DMS 273 (cell line): ENCODE measurements around the gene KIF24.
"Not testable (repeated sequence)": the region's sequence is repeated elsewhere in the genome, so short reads cannot be mapped to it uniquely, and the experiment has no call there.

Experiments
- DNase-seq: peaks from one replicate; lab custom pipeline; 2025; ENCODE audit not compliant: unreplicated experiment; lab: John Stamatoyannopoulos, UW

KIF24 gene

DNA sequence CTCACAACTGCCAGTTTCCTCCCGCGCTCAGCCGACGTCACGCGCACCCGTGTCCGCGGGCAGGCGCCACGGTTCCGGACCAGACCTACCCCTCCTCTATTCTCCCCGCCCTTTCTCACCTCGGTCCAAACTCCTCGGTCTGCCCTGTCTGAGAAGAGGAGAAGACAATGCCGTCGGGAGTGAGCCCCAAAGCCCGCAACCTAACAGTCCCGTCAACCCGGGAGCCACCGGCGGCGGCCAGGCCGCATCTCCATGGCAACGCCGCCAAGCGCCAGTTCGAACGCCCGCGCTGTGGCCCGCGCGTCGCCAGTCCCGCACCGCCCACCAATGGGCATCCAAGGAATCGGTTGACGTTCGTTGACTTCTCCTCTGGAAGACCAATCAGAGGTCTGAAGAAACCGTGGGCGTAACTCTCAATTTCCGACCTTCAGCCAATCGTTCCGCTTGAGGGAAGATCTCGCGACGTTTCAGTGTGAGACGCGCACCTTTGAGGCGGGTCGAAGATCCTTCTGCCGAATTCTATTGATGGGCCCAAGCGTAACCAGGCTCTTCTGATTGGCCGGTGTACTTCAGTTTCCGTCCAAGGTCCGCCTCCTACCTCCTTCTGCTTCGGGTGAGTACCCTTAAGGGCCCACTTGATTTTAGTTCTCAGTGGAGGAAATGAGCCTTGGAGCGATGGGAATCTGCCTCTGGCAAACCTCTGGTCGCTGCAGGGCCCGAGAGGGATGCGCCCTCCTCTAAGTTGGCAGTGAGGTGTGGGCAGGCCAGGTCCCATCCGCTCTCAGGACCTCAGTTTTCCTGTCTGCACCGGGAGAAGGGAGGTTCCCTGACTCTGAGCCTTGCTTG is at the start of gene KIF24, which contains the start of gene NUDT2:
TSS of gene KIF24 (minus strand) at position 282 of the 846 bp plus-strand sequence. CDS start 17,922 bp downstream, outside the sequence.
TSS of gene NUDT2 (plus strand) at position 583 of the 846 bp plus-strand sequence. CDS start 9,471 bp downstream, outside the sequence.
- peak; percentile 100 for DNase-seq

DNA sequence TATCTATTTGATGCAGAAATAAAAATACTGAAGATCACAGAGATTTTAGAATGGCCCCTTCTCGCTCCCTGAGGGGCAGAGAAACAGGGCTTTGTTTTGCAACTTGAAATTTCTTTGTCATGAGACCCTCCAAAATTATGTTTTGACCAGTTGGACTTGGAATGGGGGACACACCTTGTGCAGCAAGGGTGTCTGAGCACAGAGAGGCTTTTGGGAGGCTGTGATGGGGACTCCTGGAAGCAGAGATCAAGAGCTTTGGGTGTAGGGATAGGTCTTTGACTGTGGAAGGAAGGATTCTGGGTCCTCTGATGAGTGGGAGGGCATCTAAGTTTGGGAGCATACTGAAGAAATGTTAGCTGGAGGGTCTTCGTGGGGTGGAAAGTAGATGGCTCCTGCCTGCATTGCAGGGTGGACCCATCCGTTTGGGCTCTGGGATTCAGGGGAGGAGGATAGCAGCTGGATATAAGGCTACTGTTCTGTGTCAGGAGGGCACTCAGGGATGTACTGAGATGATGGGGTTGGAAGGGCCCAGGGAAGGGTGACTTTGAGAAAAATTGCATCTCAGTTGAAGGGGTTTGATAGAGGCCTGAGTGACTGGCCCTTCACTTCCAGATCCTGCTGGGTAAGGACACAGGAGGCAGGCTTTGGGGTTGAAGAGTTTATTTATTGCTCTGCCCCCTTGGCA is 49.5 kb upstream of the KIF24 start:
- DNase-seq, result no peak

GRCh38 chr9:34377404-34377746 is 48.3 kb upstream of the KIF24 start:
- DNase-seq, result no peak

DNA sequence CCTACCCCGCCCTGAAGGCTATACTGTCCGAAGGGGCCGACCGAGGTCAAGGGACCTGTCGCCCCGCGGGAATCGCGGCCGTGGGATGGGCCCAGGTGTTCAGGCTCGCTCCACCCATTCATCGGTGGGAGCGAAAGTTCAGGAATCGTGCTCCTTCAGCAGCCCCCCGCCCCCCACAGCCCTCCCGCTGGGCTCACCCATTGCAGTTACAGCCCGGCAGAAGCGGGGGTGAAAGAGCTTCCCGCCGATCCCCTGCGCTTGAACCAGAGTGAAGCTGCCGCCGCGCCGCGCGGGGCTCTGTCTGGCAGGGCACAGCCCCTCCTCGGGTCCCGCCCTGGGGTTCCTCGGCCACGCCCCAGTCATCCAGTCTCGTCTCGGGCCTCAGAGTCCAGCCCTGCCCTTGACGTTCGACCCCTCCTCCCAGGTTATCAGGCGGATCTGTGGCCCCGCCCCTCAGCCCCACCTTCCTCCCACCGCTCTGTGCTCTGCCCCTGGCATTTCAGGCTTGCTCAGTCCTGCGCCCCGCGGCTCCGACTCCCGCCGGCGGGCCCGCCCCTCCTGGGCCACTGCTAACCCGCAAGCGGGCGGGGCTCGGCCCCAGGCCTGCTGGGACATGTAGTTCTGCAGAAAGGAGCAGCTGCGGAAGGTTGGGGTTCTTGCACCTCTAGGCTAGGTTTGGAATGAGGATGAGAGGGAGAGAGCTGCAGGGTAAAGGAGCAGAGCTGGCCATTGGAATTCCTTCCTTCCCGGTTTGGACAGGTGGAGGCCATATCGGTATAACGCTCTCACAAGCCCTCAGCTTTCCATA is 47.7 kb upstream of the KIF24 start, which contains the start of gene MYORG:
TSS of gene MYORG (minus strand) at position 303 of the 808 bp plus-strand sequence. CDS start 3,955 bp downstream, outside the sequence.
- DNase-seq, result peak; percentile 97

- peak; percentile 62 for DNase-seq
Observed at GRCh38 chr9:34375901-34376595, 47.0 kb upstream of the KIF24 start.

DNA sequence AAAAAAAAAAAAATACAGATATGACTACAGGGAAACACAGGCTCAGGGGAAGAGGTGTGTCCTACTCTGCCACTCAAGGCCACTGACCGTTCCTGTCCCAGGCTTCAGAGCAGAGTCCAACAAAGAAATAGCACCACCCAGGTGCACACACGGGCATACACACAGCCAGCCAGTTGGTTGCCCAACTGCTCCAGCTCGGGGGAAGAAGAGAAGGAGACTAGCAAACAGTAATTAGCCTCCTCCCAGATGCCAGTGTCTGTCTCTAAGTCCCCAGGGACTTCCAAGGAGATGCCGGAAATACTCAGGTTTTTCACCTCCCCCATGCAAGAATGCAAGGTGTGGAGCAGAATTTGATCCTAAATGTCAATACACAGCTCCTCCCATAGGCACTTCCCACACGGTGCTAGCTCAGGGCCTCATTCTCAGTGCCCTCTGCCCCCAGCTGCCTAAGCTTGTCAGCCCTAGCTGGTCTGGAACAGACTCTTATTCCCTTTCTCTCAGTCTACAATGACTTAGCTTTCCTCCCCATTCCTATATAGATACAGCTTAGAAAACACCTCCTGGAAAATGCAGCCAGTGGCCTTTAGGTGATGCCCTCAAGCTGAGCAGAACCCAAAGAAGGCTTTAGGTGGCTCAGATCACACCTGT is 46.0 kb upstream of the KIF24 start:
- peak; percentile 69 for DNase-seq

DNA sequence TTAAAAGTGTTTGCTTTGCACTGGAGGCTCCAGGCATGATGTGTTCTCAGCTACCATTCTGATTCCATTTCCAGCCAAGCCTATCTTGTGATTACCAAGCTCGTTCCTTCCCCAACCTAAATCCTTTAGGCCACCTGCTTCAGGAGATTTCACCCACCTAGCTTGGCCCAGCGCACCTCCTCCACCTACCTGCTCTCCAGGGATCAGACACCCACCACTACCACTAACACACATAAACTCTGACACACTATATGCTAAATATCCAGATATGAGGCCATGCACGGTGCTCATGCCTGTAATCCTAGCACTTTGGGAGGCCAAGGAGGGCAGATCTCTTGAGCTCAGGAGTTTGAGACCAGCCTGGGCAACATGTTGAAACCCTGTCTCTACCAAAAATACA is 45.3 kb upstream of the KIF24 start:
- no peak for DNase-seq

- DNase-seq, result no peak
Observed at GRCh38 chr9:34373749-34374148, 44.7 kb upstream of the KIF24 start.

DNA sequence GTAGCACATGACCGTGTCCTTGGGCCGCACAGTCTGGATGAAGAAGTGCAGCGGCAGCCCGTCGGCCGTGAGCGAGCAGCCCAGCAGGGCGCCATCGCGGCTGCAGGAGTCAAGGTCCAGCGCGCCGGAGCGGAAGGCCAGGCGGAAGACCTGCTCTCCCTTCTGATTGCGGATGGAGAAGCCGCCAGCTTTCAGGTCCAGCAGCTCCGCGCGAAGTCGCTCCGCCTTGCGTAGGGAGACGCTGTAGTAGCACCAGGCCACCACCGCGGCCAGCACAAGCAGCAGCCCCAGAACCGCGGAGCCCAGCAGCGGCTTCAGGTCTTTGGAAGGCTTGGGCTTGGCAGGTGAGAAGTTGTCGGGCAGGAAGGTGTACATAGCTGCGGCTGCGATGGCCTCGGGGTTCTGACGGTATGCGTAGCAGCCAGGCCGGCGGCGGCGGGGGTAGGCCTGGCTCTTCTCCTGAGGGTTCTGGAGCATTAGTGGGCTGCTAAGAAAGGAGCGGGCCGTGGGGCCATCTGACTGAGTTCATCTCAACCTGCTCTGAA is 43.5 kb upstream of the KIF24 start:
- no peak for DNase-seq

- no peak for DNase-seq
Observed at GRCh38 chr9:34371886-34372466, 42.9 kb upstream of the KIF24 start.

- DNase-seq, result no peak
Observed at GRCh38 chr9:34370970-34371880, 42.2 kb upstream of the KIF24 start.

GRCh38 chr9:34370335-34370969 is 41.4 kb upstream of the KIF24 start:
- no peak for DNase-seq

GRCh38 chr9:34369636-34370035 is 40.6 kb upstream of the KIF24 start:
- DNase-seq, result no peak

- not testable (repeated sequence) for DNase-seq
Observed at GRCh38 chr9:34368796-34369195, 39.7 kb upstream of the KIF24 start.

DNA sequence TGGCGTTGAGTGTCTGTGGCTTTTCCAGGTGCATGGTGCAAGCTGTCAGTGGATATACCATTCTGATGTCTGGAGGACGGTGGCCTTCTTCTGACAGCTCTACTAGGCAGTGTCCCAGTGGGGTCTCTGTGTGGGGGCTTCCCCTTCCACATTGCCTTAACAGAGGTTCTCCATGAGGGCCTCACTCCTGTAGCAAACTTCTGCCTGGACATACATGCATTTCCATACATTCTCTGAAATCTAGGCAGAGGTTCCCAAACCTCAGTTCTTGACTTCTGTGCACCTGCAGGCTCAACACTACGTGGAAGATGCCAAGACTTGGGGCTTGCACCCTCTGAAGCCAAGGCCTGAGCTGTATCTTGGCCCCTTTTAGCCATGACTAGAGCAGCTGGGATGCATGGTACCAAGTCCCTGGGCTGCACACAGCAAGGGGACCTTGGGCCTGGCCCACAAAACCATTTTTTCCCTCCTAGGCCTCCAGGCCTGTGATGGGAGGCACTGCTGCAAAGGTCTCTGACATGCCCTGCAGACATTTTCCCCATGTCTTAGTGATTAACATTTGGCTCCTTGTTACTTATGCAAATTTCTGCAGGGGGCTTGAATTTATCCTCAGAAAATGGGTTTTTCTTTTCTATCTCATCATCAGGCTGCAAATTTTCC is 38.8 kb upstream of the KIF24 start:
- DNase-seq, result not testable (repeated sequence)

- DNase-seq, result no peak
Observed at GRCh38 chr9:34366365-34366764, 37.3 kb upstream of the KIF24 start.

GRCh38 chr9:34365282-34365681 is 36.2 kb upstream of the KIF24 start:
- DNase-seq, result no peak
